SU-DHL-6 (cell line): ENCODE measurements around the gene KRT32.

Source experiments
- H2AFZ ChIP-seq: fragments of 200-600 bp; sonication (generic); 2 replicates; pipeline ENCODE4 v1.6.1; 2014; ENCODE audit warnings: low read depth, mild to moderate bottlenecking, moderate library complexity, mixed read lengths, antibody characterized with exemption, low read length; ENCODE audit not compliant: severe bottlenecking
- H3F3A ChIP-seq: fragments of 200-600 bp; shearing (Covaris generic); 2 replicates; pipeline ENCODE4 v1.6.0; 2016; ENCODE audit warnings: antibody characterized with exemption, mild to moderate bottlenecking; ENCODE audit not compliant: insufficient read depth
- H3K27ac ChIP-seq: fragments of 200-600 bp; sonication (generic); 2 replicates; pipeline ENCODE4 v1.5.1; 2016; ENCODE audit warnings: low read depth, mild to moderate bottlenecking, low read length, moderate library complexity, mixed read lengths
- H3K27me3 ChIP-seq: fragments of 200-600 bp; sonication (generic), shearing (Covaris generic); 2 replicates; pipeline ENCODE4 v1.6.0; 2014; ENCODE audit warnings: mild to moderate bottlenecking, low read length
- H3K36me3 ChIP-seq: fragments of 200-600 bp; sonication (generic); 2 replicates; pipeline ENCODE4 v1.6.1; 2014; ENCODE audit warnings: mild to moderate bottlenecking, low read length, mixed read lengths
- H3K4me2 ChIP-seq: fragments of 300-600, 200-600 bp; shearing (Covaris generic), sonication (generic); 2 replicates; pipeline ENCODE4 v1.6.0; 2014; ENCODE audit warnings: low read length, low read depth, mild to moderate bottlenecking; ENCODE audit not compliant: poor library complexity, severe bottlenecking
- H3K4me3 ChIP-seq: fragments of 200-600 bp; sonication (generic); 2 replicates; pipeline ENCODE4 v1.5.1; 2014; ENCODE audit warnings: antibody characterized with exemption, low read length, mild to moderate bottlenecking, mixed read lengths; ENCODE audit not compliant: insufficient read depth, poor library complexity, severe bottlenecking
- H3K79me2 ChIP-seq: fragments of 200-600 bp; sonication (generic); 2 replicates; pipeline ENCODE4 v1.6.1; 2014; ENCODE audit warnings: mild to moderate bottlenecking, low read length, moderate library complexity; ENCODE audit not compliant: insufficient read depth
- H3K9ac ChIP-seq: fragments of 200-600 bp; sonication (generic); 2 replicates; pipeline ENCODE4 v1.7.0; 2014; ENCODE audit warnings: mild to moderate bottlenecking, low read length
- H3K9me2 ChIP-seq: fragments of 200-600 bp; sonication (generic); replicated peaks from 2 replicates; pipeline ENCODE4 v1.6.1; 2014; ENCODE audit warnings: low read length; ENCODE audit not compliant: insufficient read depth
- H3K9me3 ChIP-seq: fragments of 200-600 bp; sonication (generic); 2 replicates; pipeline ENCODE4 v1.6.1; 2014; ENCODE audit warnings: low read length, mixed read lengths; ENCODE audit not compliant: insufficient read depth
- H4K20me1 ChIP-seq: fragments of 200-600 bp; sonication (generic); 2 replicates; pipeline ENCODE4 v1.6.1; 2014; ENCODE audit warnings: low read depth, mild to moderate bottlenecking, antibody characterized with exemption, low read length, moderate library complexity, mixed read lengths
- EZH2phosphoT487 ChIP-seq: fragments of 200-600 bp; sonication (generic), shearing (Covaris generic); conservative IDR thresholded peaks from 2 replicates; pipeline ENCODE4 v1.6.1; 2018; ENCODE audit warnings: mild to moderate bottlenecking, antibody characterized with exemption, low read length, moderate library complexity, mixed read lengths
- TF ChIP-seq, protein P1 (sequence below): fragments of 200-600 bp; sonication (generic); IDR thresholded peaks from one replicate; pipeline ENCODE4 v1.5.1; 2017; ENCODE audit warnings: antibody characterized with exemption, mild to moderate bottlenecking, low read length, moderate library complexity; ENCODE audit not compliant: insufficient read depth, poor library complexity, severe bottlenecking

Gene KRT32

GRCh38 chr17:41511116-41511515 lies 43.9 kb upstream of the KRT32 start:
- H3K27me3 ChIP-seq = no peaks in the 10 kb centered on the region
- H3K9ac ChIP-seq = no peak overlapping the region
- TF ChIP-seq, protein P1, sequence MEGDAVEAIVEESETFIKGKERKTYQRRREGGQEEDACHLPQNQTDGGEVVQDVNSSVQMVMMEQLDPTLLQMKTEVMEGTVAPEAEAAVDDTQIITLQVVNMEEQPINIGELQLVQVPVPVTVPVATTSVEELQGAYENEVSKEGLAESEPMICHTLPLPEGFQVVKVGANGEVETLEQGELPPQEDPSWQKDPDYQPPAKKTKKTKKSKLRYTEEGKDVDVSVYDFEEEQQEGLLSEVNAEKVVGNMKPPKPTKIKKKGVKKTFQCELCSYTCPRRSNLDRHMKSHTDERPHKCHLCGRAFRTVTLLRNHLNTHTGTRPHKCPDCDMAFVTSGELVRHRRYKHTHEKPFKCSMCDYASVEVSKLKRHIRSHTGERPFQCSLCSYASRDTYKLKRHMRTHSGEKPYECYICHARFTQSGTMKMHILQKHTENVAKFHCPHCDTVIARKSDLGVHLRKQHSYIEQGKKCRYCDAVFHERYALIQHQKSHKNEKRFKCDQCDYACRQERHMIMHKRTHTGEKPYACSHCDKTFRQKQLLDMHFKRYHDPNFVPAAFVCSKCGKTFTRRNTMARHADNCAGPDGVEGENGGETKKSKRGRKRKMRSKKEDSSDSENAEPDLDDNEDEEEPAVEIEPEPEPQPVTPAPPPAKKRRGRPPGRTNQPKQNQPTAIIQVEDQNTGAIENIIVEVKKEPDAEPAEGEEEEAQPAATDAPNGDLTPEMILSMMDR = no peak
- no peak for TF ChIP-seq EZH2phosphoT487
- H3K9me2 ChIP-seq = no peaks in the 10 kb centered on the region
- no peaks in the 10 kb centered on the region for H3K79me2 ChIP-seq
- H3K9me3 ChIP-seq = no peaks in the 10 kb centered on the region
- no peak overlapping the region for H3K4me2 ChIP-seq
- H3K27ac ChIP-seq = no peak overlapping the region
- H3F3A ChIP-seq = no peaks in the 10 kb centered on the region
- H2AFZ ChIP-seq = no peak overlapping the region
- H4K20me1 ChIP-seq = no peaks in the 10 kb centered on the region
- H3K4me3 ChIP-seq = no peak overlapping the region
- no peaks in the 10 kb centered on the region for H3K36me3 ChIP-seq

DNA sequence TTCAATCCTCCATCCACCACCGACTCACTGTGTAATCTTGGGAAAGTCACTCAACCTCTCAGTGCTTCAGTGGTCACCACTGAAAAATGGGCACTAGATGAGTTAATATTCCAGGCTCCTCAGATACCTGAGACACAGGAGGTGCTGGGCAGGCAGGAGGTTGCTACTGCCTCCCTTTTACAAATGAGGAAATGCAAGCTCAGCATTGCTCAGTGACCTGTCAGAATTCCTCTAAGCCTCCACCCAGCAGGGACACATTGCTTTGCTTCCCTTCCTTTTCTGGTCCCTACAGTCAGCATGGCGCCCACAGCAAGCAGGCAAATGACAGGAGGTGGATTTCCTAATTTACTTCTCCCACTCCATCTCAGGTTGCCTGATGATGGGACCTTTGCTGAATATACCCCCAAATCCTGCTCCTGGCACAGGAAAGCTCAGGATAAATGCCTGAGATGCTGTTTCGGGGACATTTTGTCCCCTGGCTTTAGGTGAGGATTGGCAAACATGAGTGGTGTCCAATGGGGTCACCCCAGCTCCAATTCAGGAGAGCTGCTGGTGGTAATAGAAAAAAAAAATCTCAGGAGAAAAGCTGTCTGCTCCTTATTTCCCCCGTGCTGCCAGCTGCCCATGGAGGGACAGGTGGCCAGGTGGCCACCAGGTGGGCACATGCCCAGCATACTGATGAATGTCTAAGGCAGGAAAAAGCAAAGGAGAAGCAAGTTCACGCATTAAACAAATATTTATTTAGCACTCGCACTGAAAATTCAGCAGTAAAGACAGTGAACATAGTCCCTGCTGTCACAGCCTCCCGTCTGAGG lies 43.3 kb upstream of the KRT32 start:
- H3K9me2 ChIP-seq = no peaks in the 10 kb centered on the region
- H3K27ac ChIP-seq = no peak overlapping the region
- H3F3A ChIP-seq = no peaks in the 10 kb centered on the region
- TF ChIP-seq, protein P1 = no peak
- TF ChIP-seq EZH2phosphoT487 = no peak
- no peak overlapping the region for H3K4me3 ChIP-seq
- no peak overlapping the region for H3K4me2 ChIP-seq
- no peaks in the 10 kb centered on the region for H3K27me3 ChIP-seq
- no peaks in the 10 kb centered on the region for H3K79me2 ChIP-seq
- no peaks in the 10 kb centered on the region for H3K36me3 ChIP-seq
- no peak overlapping the region for H3K9ac ChIP-seq
- H2AFZ ChIP-seq = no peak overlapping the region
- no peaks in the 10 kb centered on the region for H3K9me3 ChIP-seq
- H4K20me1 ChIP-seq = no peaks in the 10 kb centered on the region

DNA sequence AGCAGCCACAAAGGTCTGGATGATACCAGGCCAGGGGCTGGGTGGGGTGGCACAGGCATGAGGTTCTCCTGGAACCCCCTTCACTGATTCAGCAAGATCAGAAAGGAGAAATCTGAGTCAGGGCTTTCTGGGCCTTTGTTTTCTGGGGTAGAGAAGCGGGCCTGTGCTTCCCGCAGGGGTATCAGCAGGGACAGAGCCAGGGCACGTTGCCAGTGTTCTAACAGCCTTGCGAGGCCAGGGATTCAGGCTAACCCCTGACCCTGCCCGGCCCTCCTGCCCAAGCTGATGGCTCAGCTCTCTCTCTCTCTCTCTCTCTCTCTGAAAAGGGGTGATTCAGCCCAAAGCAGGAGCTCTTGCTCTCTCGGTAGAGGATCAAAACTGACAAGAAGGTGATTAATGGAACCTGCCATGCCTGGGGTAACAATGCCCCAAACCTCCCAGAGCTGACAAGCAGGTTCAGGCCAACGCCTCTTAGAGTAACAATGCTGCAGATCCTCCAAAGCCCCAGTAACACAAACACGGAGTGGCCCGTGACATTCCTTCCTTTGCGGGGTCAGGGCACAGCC lies 40.2 kb upstream of the KRT32 start:
- H3K27me3 ChIP-seq = no peaks in the 10 kb centered on the region
- H3K4me3 ChIP-seq = no peak overlapping the region
- H3K9ac ChIP-seq = no peak overlapping the region
- H3K9me3 ChIP-seq = no peaks in the 10 kb centered on the region
- H3K36me3 ChIP-seq = no peaks in the 10 kb centered on the region
- no peaks in the 10 kb centered on the region for H3K79me2 ChIP-seq
- no peak overlapping the region for H3K27ac ChIP-seq
- no peak overlapping the region for H3K4me2 ChIP-seq
- H3F3A ChIP-seq = no peaks in the 10 kb centered on the region
- TF ChIP-seq EZH2phosphoT487 = no peak
- TF ChIP-seq, protein P1 = no peak
- no peaks in the 10 kb centered on the region for H3K9me2 ChIP-seq
- no peak overlapping the region for H2AFZ ChIP-seq
- no peaks in the 10 kb centered on the region for H4K20me1 ChIP-seq
